ENCODE measurements around the gene FARS2.

FARS2 gene

DNA sequence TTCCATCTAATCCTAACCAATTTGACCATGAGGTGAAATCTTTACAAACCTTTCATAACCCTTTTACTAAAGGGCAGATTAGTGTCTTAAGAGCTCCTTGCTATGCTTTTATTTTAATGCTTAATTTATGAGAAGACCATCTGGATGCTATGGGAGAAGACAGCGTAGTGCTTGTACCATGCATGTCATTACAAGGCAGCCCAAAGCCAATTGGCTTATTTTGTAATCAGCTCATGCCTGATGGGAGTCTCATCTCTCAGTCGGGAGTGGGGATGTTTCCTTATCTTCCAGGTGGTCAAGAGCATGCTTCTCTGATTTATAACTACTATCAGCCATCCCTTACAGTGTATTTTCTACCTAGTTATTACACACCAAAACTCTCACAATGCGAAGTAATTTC lies 304.7 kb downstream of the FARS2 start:
- CTCF ChIA-PET = interaction anchor here (0.6 to 1.1 kb wide), 4 partner anchors 95 to 274 kb away, joined by 3 to 4 read pairs (median 4); no protein-coding TSS in a partner anchor

DNA sequence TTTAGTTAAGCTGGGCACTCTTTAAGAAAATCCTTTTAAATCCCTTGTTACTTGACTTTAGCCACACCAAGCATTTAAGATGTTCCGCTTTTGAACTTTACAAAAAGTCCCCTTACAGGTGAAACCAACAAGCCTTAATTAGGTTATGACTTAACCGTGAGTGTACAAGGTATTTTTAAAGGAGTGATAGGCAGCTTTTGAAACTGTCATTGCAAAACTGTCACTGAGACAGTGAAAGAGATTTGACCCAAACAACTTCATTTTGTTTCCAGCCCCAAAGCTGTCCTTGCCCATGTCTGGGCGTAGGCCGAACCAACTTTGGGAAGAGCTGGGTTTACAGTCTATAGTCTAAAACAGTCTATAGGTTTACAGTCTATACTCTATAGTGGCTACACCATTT lies 305.4 kb downstream of the FARS2 start:
- Histone ChIP-seq H3K4me3 (ENCODE audit: low read depth, low read length) (no peak overlapping the region), H3K9me3 (ENCODE audit: control insufficient read depth, insufficient read depth, low read depth, low read length) (no peaks in the 10 kb centered on the region), H3K36me3 (ENCODE audit: control insufficient read depth in 2 of 2, insufficient read depth in 1 of 2, low read length in 2 of 2) (no peaks in the 10 kb centered on the region), H3K4me1 (ENCODE audit: control insufficient read depth, insufficient read depth, low read length) (peaks cover 5% of the 10 kb centered on the region; the same call in 1 of the 2 replicates), H3K27ac (ENCODE audit: extremely low read depth, low read depth, low read length) (no peak overlapping the region)
- ChIA-PET POLR2A (no interaction called here), CTCF (interaction anchor here (1.1 kb wide), 1 partner anchor 96 kb away, joined by 4 read pairs; no protein-coding TSS in a partner anchor)
- TF ChIP-seq ZNF350 (tag by site-specific recombination; IDR thresholded peaks at IDR 0.05) (no peak), ZNF521 (tag by site-specific recombination; IDR thresholded peaks at IDR 0.05) (no peak), ZNF223 (tag by site-specific recombination; IDR thresholded peaks at IDR 0.05) (no peak), ZNF48 (tag by site-specific recombination; IDR thresholded peaks at IDR 0.05) (no peak)

More for the DNA sequence above, 304.7 kb downstream of the FARS2 start:
- Histone ChIP-seq H3K9me3 (ENCODE audit: control insufficient read depth, insufficient read depth, low read depth, low read length) (no peaks in the 10 kb centered on the region), H3K4me1 (ENCODE audit: control insufficient read depth, insufficient read depth, low read length) (peaks cover 5% of the 10 kb centered on the region; the same call in 1 of the 2 replicates), H3K4me3 (ENCODE audit: low read depth, low read length) (no peak overlapping the region), H3K36me3 (ENCODE audit: control insufficient read depth in 2 of 2, insufficient read depth in 1 of 2, low read length in 2 of 2) (no peaks in the 10 kb centered on the region), H3K27ac (ENCODE audit: extremely low read depth, low read depth, low read length) (no peak overlapping the region)
- TF ChIP-seq, protein P1, sequence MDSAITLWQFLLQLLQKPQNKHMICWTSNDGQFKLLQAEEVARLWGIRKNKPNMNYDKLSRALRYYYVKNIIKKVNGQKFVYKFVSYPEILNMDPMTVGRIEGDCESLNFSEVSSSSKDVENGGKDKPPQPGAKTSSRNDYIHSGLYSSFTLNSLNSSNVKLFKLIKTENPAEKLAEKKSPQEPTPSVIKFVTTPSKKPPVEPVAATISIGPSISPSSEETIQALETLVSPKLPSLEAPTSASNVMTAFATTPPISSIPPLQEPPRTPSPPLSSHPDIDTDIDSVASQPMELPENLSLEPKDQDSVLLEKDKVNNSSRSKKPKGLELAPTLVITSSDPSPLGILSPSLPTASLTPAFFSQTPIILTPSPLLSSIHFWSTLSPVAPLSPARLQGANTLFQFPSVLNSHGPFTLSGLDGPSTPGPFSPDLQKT (IDR thresholded peaks at IDR 0.05; ENCODE audit: borderline replicate concordance, low read depth, low read length) = no peak
- TF ChIP-seq ZNF114 (tag by site-specific recombination; IDR thresholded peaks at IDR 0.05) = no peak
- TF ChIP-seq, protein P2, sequence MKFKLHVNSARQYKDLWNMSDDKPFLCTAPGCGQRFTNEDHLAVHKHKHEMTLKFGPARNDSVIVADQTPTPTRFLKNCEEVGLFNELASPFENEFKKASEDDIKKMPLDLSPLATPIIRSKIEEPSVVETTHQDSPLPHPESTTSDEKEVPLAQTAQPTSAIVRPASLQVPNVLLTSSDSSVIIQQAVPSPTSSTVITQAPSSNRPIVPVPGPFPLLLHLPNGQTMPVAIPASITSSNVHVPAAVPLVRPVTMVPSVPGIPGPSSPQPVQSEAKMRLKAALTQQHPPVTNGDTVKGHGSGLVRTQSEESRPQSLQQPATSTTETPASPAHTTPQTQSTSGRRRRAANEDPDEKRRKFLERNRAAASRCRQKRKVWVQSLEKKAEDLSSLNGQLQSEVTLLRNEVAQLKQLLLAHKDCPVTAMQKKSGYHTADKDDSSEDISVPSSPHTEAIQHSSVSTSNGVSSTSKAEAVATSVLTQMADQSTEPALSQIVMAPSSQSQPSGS (tag by site-specific recombination; IDR thresholded peaks at IDR 0.05; ENCODE audit: low read depth) = no peak
- TF ChIP-seq ZNF184 (tag by site-specific recombination; IDR thresholded peaks at IDR 0.05) = no peak
- no peak for TF ChIP-seq ZNF521 (tag by site-specific recombination; IDR thresholded peaks at IDR 0.05)
- POLR2A ChIA-PET = no interaction called here

DNA sequence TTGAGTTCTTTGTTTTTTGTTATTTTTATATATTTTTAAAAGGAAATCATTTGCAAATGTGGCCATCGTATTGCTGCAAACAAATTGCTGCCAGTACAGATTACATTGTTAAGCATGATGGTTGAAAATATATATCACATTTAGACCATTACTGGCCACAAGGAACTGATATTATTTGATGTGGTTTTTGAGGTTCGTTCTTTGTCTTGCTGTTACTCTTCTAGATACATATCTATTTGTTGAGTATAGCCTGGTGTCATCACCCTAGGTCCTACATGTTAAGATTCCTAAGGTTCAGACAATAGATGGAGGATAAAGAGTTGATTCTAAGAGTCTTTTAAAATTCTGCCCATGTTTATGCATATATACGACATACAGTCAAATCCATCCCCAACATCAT lies 306.0 kb downstream of the FARS2 start:
- Histone ChIP-seq H3K9me3 (ENCODE audit: control insufficient read depth, insufficient read depth, low read depth, low read length) (no peaks in the 10 kb centered on the region), H3K4me1 (ENCODE audit: control insufficient read depth, insufficient read depth, low read length) (peaks cover 5% of the 10 kb centered on the region; the same call in 1 of the 2 replicates), H3K36me3 (ENCODE audit: control insufficient read depth in 2 of 2, insufficient read depth in 1 of 2, low read length in 2 of 2) (no peaks in the 10 kb centered on the region), H3K27ac (ENCODE audit: extremely low read depth, low read depth, low read length) (no peak overlapping the region), H3K4me3 (ENCODE audit: low read depth, low read length) (no peak overlapping the region)
- POLR2A ChIA-PET = no interaction called here
- no peak for TF ChIP-seq SP7 (tag by site-specific recombination; IDR thresholded peaks at IDR 0.05)
- no peak for TF ChIP-seq KLF16 (tag by site-specific recombination; IDR thresholded peaks at IDR 0.05)
- TF ChIP-seq ZNF670 (tag by site-specific recombination; IDR thresholded peaks at IDR 0.05; ENCODE audit: low read depth) = no peak
- TF ChIP-seq ZNF426 (tag by site-specific recombination; IDR thresholded peaks at IDR 0.05) = no peak
- CTCF ChIA-PET = interaction anchor here (0.6 kb wide), 1 partner anchor 67 kb away, joined by 3 read pairs; no protein-coding TSS in a partner anchor

DNA sequence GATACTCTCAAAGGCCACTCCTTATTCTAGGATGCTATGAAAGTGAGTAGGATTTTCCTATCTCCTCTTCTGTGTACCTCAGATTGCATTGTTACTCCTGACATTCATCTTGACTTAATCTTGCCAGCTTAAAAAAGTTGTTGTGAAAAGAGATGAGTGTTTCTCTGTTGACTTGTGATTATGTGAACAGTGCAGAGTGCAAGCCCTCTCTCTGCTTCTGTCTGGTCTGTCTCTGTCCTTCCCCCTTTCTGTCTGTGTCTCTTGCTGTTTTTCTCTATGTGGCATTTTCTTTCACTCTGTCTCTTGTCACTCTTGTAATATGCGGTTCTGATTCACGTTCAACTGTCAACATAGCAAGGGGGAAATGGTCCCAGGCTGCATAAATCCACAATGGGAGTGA lies 306.6 kb downstream of the FARS2 start:
- ChIA-PET POLR2A (no interaction called here), CTCF (interaction anchor here (0.6 kb wide), 2 partner anchors 52 to 67 kb away, joined by 3 read pairs; no protein-coding TSS in a partner anchor)
- no peaks in the 10 kb centered on the region for H3K9me3 ChIP-seq (ENCODE audit: control insufficient read depth, insufficient read depth, low read depth, low read length)
- H3K36me3 ChIP-seq (ENCODE audit: control insufficient read depth in 2 of 2, insufficient read depth in 1 of 2, low read length in 2 of 2) = no peaks in the 10 kb centered on the region
- no peak overlapping the region for H3K27ac ChIP-seq (ENCODE audit: extremely low read depth, low read depth, low read length)
- peaks cover 5% of the 10 kb centered on the region; the same call in 1 of the 2 replicates for H3K4me1 ChIP-seq (ENCODE audit: control insufficient read depth, insufficient read depth, low read length)
- H3K4me3 ChIP-seq (ENCODE audit: low read depth, low read length) = no peak overlapping the region
- TF ChIP-seq ZNF311 (tag by site-specific recombination; IDR thresholded peaks at IDR 0.05; ENCODE audit: borderline replicate concordance) (no peak), ZNF16 (tag by site-specific recombination; IDR thresholded peaks at IDR 0.05; ENCODE audit: low read depth) (no peak), ZNF596 (tag by site-specific recombination; IDR thresholded peaks at IDR 0.05) (no peak), BCL11B (tag by site-specific recombination; IDR thresholded peaks at IDR 0.05; ENCODE audit: low read depth) (no peak), ZNF223 (tag by site-specific recombination; IDR thresholded peaks at IDR 0.05) (no peak), ZNF146 (tag by site-specific recombination; IDR thresholded peaks at IDR 0.05) (no peak), WT1 (tag by site-specific recombination; IDR thresholded peaks at IDR 0.05) (no peak), ZBTB20 (tag by site-specific recombination; IDR thresholded peaks at IDR 0.05) (no peak), ZNF658 (tag by site-specific recombination; IDR thresholded peaks at IDR 0.05) (no peak), ZNF211 (tag by site-specific recombination; IDR thresholded peaks at IDR 0.05; ENCODE audit: low read depth) (no peak), ZNF707 (tag by site-specific recombination; IDR thresholded peaks at IDR 0.05) (no peak), ZNF473 (tag by site-specific recombination; IDR thresholded peaks at IDR 0.05) (no peak)
- TF ChIP-seq, protein P3, sequence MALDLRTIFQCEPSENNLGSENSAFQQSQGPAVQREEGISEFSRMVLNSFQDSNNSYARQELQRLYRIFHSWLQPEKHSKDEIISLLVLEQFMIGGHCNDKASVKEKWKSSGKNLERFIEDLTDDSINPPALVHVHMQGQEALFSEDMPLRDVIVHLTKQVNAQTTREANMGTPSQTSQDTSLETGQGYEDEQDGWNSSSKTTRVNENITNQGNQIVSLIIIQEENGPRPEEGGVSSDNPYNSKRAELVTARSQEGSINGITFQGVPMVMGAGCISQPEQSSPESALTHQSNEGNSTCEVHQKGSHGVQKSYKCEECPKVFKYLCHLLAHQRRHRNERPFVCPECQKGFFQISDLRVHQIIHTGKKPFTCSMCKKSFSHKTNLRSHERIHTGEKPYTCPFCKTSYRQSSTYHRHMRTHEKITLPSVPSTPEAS (tag by site-specific recombination; IDR thresholded peaks at IDR 0.05) = no peak
- TF ChIP-seq, protein P4, sequence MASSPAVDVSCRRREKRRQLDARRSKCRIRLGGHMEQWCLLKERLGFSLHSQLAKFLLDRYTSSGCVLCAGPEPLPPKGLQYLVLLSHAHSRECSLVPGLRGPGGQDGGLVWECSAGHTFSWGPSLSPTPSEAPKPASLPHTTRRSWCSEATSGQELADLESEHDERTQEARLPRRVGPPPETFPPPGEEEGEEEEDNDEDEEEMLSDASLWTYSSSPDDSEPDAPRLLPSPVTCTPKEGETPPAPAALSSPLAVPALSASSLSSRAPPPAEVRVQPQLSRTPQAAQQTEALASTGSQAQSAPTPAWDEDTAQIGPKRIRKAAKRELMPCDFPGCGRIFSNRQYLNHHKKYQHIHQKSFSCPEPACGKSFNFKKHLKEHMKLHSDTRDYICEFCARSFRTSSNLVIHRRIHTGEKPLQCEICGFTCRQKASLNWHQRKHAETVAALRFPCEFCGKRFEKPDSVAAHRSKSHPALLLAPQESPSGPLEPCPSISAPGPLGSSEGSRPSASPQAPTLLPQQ (tag by site-specific recombination; IDR thresholded peaks at IDR 0.05) = no peak
